Natural killer cell treated with Interleukin-12 subunit alpha and Interleukin-12 subunit beta and Interleukin-15 and Interleukin-18, amount 100 ng/mL, for 72 hours (primary cell): Measurements from ENCODE around the gene AKR1B15. TPM values are rescaled to one million over a fixed set of nuclear protein-coding genes. Genes with fewer than 3 reads are reported as not detected.

Experiments
- ATAC-seq, 2 donors: fragments of 150-1000 bp; cut with Tn5 transposase in 1 of 2; sonication (Bioruptor Pico), chemical (Tn5 transposase) in 1 of 2; 2 replicates each; pipeline ENCODE4 v1.10.0; 2021
- DNase-seq: peaks from one replicate; pipeline ENCODE4 v3.0.0; 2022; ENCODE audit warnings: low spot score
- H3K27ac Mint-ChIP-seq, 2 donors: 1 replicate in 1 of 2; 2 replicates in 1 of 2; pipeline ENCODE4 v1.8.0; 2022; ENCODE audit warnings: mixed read lengths in 2 of 2, mild to moderate bottlenecking in 1 of 2, moderate library complexity in 1 of 2
- H3K27me3 Mint-ChIP-seq, 2 donors: 1 replicate in 1 of 2; 2 replicates in 1 of 2; pipeline ENCODE4 v1.8.0; 2022; ENCODE audit warnings: mixed read lengths in 2 of 2
- H3K36me3 Mint-ChIP-seq: one replicate; pipeline ENCODE4 v1.8.0; 2022; ENCODE audit warnings: mixed read lengths
- H3K4me1 Mint-ChIP-seq, 2 donors: 1 replicate in 1 of 2; 2 replicates in 1 of 2; pipeline ENCODE4 v1.8.0; 2022; ENCODE audit warnings: low read depth in 2 of 2, mixed read lengths in 2 of 2, mild to moderate bottlenecking in 1 of 2
- H3K4me3 Mint-ChIP-seq: one replicate; pipeline ENCODE4 v1.8.0; 2022; ENCODE audit warnings: mixed read lengths
- H3K9me3 Mint-ChIP-seq: 2 replicates; pipeline ENCODE4 v1.8.0; 2022; ENCODE audit warnings: mixed read lengths
- total RNA-seq, 2 donors: library from RNA; stranded (reverse); gene quantifications; one replicate each; pipeline ENCODE4 v1.2.3, GENCODE V29; 2022

Gene AKR1B15
- total RNA-seq = not detected

DNA sequence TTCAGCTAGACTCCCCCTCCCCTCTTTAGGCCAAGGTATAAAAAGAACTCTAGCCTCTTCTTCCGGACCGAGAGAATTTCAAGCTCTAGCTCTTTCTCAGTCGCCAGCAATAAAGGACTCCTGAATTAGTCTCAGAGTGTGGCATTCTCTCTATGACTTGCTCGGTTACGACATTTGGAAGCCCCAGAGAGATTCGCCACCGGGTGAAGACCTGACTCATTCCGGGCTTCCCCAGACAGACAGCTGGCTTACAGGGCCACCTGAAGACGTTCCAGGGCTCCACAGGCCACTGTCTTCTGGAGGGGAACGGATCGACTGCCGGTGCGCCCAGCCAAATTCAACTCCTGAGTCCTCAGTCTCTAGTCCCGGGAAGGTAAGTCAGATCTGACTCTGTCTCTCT lies at the start of gene AKR1B15:
Gene AKR1B15 (plus strand): TSS at position 234 of the 400 bp plus-strand sequence. CDS start 15,510 bp downstream, outside the sequence.
- Mint-ChIP-seq H3K36me3 (no peaks in the 10 kb centered on the region), H3K27me3 (peaks cover 14 to 35% of the 10 kb centered on the region in 2 donors), H3K27ac (no peak within 1 kb of the TSS), H3K4me1 (peaks cover 0 to 6% of the 10 kb centered on the region in 2 donors), H3K4me3 (peak within 1 kb of the TSS; percentile 9), H3K9me3 (no peaks in the 10 kb centered on the region)
- no peak for DNase-seq
- peak; percentile 63 to 88 for ATAC-seq

- Mint-ChIP-seq H3K4me1 (no peaks in the 10 kb centered on the region), H3K27ac (no peak overlapping the region), H3K27me3 (peaks cover 16 to 23% of the 10 kb centered on the region in 2 donors), H3K36me3 (no peaks in the 10 kb centered on the region), H3K9me3 (no peaks in the 10 kb centered on the region), H3K4me3 (no peak overlapping the region)
- DNase-seq (no peak), ATAC-seq (no peak)
Measured at GRCh38 chr7:134500406-134500805, 48.5 kb upstream of the AKR1B15 start.

DNA sequence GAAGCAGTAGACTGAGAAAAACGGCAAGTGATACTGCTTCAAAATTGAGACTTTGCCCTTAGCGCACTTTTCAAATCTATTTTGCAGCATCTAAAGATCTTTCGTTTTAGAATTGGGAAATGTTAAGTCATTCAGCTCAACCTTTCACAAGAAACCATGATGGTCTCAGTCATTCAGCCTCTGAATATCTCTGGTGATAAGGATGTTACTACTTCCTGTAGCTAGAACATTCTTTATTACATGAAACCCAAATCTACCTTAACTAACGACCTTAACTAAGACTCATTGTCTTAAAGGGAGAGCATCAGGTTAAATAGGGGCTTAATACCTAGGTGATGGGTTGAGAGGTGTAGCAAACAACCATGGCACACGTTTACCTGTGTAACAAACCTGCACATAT lies 47.9 kb upstream of the AKR1B15 start:
- Mint-ChIP-seq H3K4me3 (no peak overlapping the region), H3K9me3 (no peaks in the 10 kb centered on the region), H3K27ac (no peak overlapping the region), H3K4me1 (no peaks in the 10 kb centered on the region), H3K36me3 (no peaks in the 10 kb centered on the region), H3K27me3 (peaks cover 16 to 21% of the 10 kb centered on the region in 2 donors)
- DNase-seq (no peak), ATAC-seq (no peak)

GRCh38 chr7:134502463-134503371 lies 46.2 kb upstream of the AKR1B15 start:
- H3K27ac Mint-ChIP-seq = no peak overlapping the region

GRCh38 chr7:134504660-134505164 lies 44.2 kb upstream of the AKR1B15 start:
- H3K9me3 Mint-ChIP-seq = no peaks in the 10 kb centered on the region
- H3K27ac Mint-ChIP-seq = no peak overlapping the region
- no peak for ATAC-seq
- H3K27me3 Mint-ChIP-seq = peaks cover 8 to 10% of the 10 kb centered on the region in 2 donors
- no peak for DNase-seq
- H3K4me1 Mint-ChIP-seq = no peaks in the 10 kb centered on the region
- H3K4me3 Mint-ChIP-seq = no peak overlapping the region
- H3K36me3 Mint-ChIP-seq = no peaks in the 10 kb centered on the region

More at GRCh38 chr7:134502463-134503371, 46.2 kb upstream of the AKR1B15 start:
- ATAC-seq (no peak), DNase-seq (no peak)
- H3K4me1 Mint-ChIP-seq = no peaks in the 10 kb centered on the region
- no peaks in the 10 kb centered on the region for H3K36me3 Mint-ChIP-seq
- peaks cover 16 to 21% of the 10 kb centered on the region in 2 donors for H3K27me3 Mint-ChIP-seq
- no peaks in the 10 kb centered on the region for H3K9me3 Mint-ChIP-seq
- H3K4me3 Mint-ChIP-seq = no peak overlapping the region

DNA sequence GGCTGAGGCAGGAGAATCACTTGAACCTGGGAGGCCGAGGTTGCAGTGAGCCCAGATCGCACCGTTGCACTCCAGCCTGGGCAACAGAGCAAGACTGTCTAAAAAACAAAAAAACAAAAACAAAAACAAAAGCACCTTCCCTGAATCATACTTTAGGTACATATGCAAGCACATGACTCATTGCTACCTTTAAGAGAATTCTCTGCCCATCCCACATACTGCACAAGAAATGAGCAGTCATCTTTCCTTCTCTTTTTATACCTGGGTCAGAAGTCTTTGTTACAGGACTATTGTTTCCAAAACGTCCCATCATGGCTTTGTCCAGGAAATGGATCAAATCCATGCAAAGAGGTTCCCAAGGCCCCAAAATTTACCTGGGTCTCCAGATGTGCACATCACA lies 43.1 kb upstream of the AKR1B15 start:
- no peak for DNase-seq
- peaks cover 7 to 8% of the 10 kb centered on the region in 2 donors for H3K27me3 Mint-ChIP-seq
- H3K36me3 Mint-ChIP-seq = no peaks in the 10 kb centered on the region
- no peaks in the 10 kb centered on the region for H3K9me3 Mint-ChIP-seq
- H3K27ac Mint-ChIP-seq = no peak overlapping the region
- no peak overlapping the region for H3K4me3 Mint-ChIP-seq
- no peak for ATAC-seq
- no peaks in the 10 kb centered on the region for H3K4me1 Mint-ChIP-seq

DNA sequence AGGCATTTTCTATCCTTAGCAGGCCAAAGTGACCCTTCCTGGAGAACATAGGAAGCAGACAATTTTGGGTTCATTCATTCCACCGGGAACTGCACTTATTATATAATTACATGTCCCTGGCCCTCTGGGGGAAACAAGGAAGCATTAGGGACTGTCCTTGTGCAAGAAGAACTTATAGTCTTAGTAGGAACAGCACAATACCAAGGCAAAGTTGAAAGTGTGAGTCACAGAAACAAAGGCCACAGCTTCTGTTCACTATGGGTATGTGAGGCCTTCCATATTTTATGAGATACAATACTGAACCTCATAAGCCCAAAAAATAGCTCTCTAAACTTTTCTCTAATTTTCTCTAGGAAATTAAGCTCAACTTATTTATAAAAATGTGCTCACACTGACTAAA lies 39.9 kb upstream of the AKR1B15 start:
- ATAC-seq (no peak), DNase-seq (no peak)
- Mint-ChIP-seq H3K9me3 (no peaks in the 10 kb centered on the region), H3K4me3 (no peak overlapping the region), H3K4me1 (no peaks in the 10 kb centered on the region), H3K27ac (no peak overlapping the region), H3K36me3 (no peaks in the 10 kb centered on the region), H3K27me3 (no peaks in the 10 kb centered on the region)

DNA sequence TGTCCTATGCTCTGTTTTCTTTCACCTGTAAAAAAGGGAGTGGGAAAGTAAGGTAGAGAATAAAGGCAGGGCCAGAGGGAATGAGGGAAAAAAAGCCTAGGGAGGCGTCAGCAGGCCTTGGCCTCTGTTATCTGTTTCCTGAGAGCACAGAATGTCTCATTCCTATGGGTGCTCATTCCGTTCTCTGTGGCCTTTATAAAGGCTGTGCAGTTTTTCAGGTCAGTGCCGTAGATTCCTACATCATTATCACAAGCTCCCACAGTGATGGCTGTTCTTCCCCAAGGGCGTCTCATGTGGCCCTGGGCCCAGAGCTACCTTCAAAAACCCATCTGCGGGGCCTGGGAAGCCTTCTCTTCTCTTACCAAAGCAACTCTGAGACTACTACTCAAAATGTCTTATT lies 38.3 kb upstream of the AKR1B15 start:
- Mint-ChIP-seq H3K27me3 (peaks cover 6 to 11% of the 10 kb centered on the region in 2 donors), H3K4me3 (no peak overlapping the region), H3K36me3 (no peaks in the 10 kb centered on the region), H3K9me3 (no peaks in the 10 kb centered on the region), H3K4me1 (peaks cover 3 to 6% of the 10 kb centered on the region in 2 donors), H3K27ac (no peak overlapping the region)
- no peak for ATAC-seq
- no peak for DNase-seq

DNA sequence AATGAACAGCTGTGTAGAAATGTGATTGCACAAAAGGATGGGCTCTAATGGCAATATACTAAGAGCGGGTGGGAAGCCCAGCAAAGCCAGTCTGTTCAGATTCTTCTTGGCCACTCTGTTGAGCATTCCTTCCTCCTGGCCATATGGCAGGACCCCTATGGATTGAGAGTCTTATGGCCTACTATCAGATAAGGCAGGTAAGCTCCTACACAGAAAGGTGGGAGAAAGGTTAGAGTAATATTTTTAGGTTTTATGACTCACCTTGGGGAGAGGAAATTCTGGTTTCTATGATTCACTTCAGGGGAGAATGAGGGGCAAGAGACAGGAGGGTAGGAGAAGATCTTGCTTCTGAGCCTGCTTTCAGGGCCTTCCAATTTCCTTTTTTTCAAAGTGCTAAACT lies 36.6 kb upstream of the AKR1B15 start:
- H3K4me1 Mint-ChIP-seq = peaks cover 3 to 6% of the 10 kb centered on the region in 2 donors
- DNase-seq (no peak), ATAC-seq (no peak)
- no peaks in the 10 kb centered on the region for H3K9me3 Mint-ChIP-seq
- no peaks in the 10 kb centered on the region for H3K36me3 Mint-ChIP-seq
- H3K27ac Mint-ChIP-seq = no peak overlapping the region
- H3K4me3 Mint-ChIP-seq = no peak overlapping the region
- H3K27me3 Mint-ChIP-seq = peaks cover 7 to 26% of the 10 kb centered on the region in 2 donors

- Mint-ChIP-seq H3K27me3 (peaks cover 11 to 26% of the 10 kb centered on the region in 2 donors), H3K9me3 (no peaks in the 10 kb centered on the region), H3K36me3 (no peaks in the 10 kb centered on the region)
Measured at GRCh38 chr7:134513169-134513752, 35.6 kb upstream of the AKR1B15 start.

DNA sequence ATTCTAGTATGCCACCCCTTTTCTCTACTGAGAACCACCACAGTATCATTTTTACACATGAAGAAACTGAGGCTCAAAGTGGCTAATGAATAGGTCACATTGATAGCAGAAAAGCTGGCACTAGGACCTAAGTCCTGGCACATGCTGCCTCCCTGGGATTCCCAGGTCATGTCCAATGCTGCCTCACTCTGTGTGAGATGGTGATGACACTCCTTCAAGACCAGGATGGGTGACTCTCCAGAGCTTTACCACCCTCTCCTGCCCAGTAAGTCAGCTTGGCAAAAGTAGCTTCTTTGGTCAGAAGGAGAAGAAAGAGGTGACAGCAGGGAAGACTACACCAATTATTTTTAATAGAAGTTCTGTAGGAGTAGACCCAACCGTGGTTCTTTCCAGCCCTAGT lies 34.8 kb upstream of the AKR1B15 start:
- H3K9me3 Mint-ChIP-seq = no peaks in the 10 kb centered on the region
- H3K4me3 Mint-ChIP-seq = no peak overlapping the region
- no peaks in the 10 kb centered on the region for H3K36me3 Mint-ChIP-seq
- DNase-seq (no peak), ATAC-seq (no peak)
- peaks cover 3 to 6% of the 10 kb centered on the region in 2 donors for H3K4me1 Mint-ChIP-seq
- no peak overlapping the region for H3K27ac Mint-ChIP-seq
- peaks cover 13 to 26% of the 10 kb centered on the region in 2 donors for H3K27me3 Mint-ChIP-seq

More at GRCh38 chr7:134513169-134513752, 35.6 kb upstream of the AKR1B15 start:
- H3K4me3 Mint-ChIP-seq = no peak overlapping the region
- no peak for ATAC-seq
- no peak for DNase-seq
- no peak overlapping the region for H3K27ac Mint-ChIP-seq
- peaks cover 3 to 6% of the 10 kb centered on the region in 2 donors for H3K4me1 Mint-ChIP-seq

DNA sequence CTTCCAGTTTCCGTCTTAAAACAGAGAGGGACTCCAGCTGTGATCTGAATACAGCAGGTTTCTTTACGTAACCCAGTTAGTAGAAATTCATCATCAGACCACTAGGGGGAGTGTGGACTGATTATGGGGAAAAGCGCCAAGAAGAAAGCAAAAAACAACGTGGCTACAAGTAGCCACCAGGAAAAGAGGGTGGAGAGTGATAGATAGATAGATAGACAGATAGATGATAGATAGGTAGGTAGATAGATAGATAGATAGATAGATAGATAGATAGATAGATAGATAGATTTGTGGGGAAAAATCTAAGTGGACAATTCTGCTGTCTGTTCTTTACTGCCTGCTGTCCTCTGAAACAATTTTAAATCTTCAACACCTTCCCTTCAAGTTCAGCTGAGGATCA lies 34.2 kb upstream of the AKR1B15 start:
- Mint-ChIP-seq H3K4me3 (no peak overlapping the region), H3K27ac (no peak overlapping the region), H3K9me3 (no peaks in the 10 kb centered on the region), H3K27me3 (peaks cover 13 to 27% of the 10 kb centered on the region in 2 donors), H3K4me1 (peaks cover 3 to 6% of the 10 kb centered on the region in 2 donors), H3K36me3 (no peaks in the 10 kb centered on the region)
- ATAC-seq = peak in 1 of 2 donors; percentile 60
- no peak for DNase-seq

DNA sequence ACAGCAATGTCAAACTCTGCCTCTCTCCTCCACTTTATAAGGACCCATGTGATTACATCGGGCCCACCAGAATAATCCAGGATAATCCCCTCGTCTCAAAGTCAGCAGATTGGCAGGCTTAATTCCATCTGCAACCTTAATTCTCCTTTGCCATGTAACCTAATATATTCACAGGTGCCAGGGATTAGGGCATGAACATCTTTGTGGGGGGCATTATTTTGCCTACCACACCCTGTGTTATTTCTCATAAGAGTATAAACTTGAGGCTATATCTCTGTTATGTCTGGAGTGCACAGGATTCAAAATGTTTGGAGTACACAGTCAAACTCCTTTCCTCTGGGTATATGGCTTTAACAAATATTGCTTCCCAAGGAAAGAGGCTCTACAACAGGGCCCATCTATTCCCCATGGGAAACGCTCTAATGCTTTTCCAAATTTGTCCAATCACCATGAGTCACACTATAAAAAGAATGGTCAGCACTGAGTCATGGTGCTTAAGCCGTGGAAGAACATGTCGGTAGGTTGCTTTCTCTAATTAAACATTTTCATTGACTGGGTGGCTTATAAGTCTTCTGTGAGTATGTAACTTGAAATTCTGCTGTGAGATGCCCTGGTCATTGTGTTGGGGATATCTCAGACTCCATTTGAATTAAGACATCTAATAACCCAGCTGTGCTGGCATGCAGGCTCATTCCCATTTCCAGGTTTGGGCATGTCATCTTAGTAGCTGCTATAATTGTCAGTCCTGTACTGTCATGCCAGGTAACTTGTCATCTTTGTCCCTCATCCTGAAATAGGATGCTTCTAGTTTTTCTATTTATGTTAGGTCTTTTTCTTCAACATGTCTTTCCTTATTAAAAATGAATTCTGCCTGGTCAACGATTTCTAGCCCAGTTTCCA lies 33.1 kb upstream of the AKR1B15 start:
- Mint-ChIP-seq H3K4me1 (peaks cover 3 to 6% of the 10 kb centered on the region in 2 donors), H3K27ac (no peak overlapping the region), H3K4me3 (no peak overlapping the region), H3K9me3 (no peaks in the 10 kb centered on the region), H3K27me3 (peaks cover 13 to 32% of the 10 kb centered on the region in 2 donors), H3K36me3 (no peaks in the 10 kb centered on the region)
- ATAC-seq (no peak), DNase-seq (no peak)
